Breast epithelium (tissue), 3 donors: Measurements from ENCODE around the gene CERKL.

Experiments
- CTCF ChIP-seq, 3 donors: fragments of 450-650 bp; IDR thresholded peaks; one replicate each; pipeline ENCODE4 v1.5.1; 2016 to 2017; ENCODE audit warnings: antibody characterized with exemption in 3 of 3, mild to moderate bottlenecking in 3 of 3, moderate library complexity in 3 of 3
- POLR2AphosphoS5 ChIP-seq, 3 donors: sonication (generic); formaldehyde crosslinking; IDR thresholded peaks; one replicate each; pipeline ENCODE4 v1.6.1; 2017; ENCODE audit warnings: antibody characterized with exemption in 3 of 3

DNA sequence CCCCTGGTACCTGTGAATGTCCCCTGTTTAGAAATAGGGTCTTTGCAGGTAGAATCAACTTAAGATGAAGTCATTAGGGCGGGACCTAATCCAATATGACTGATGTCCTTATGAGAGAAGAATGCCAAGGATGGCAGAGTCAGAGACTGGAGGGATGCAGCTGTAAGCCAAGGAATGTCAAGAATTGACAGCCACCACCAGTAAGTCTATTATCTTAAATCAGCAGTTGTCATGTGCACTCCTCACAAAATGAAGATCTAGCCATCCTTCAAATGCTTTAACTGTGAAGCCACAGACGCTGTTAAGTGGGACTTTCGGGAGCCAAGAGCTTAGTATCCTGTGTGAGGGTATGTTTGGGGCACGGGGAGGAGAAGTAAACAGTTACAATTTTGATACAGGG, 116.5 kb downstream of the CERKL start:
- no peak for TF ChIP-seq POLR2AphosphoS5 (IDR thresholded peaks at IDR 0.05)
- TF ChIP-seq CTCF (IDR thresholded peaks at IDR 0.05), result no peak
